ENCODE measurements around the gene NSFL1C.

GRCh38 chr20:1460275-1460674 is 6.4 kb downstream of the NSFL1C start:
- TF ChIP-seq CTCF (IDR thresholded peaks at IDR 0.05; ENCODE audit: poor library complexity) (no peak), EZH2 (IDR thresholded peaks at IDR 0.05; ENCODE audit: borderline replicate concordance) (no peak)

All from hepatocyte (in vitro differentiated cells).